ENCODE measurements around the gene ZFPM1.

ZFPM1 gene

DNA sequence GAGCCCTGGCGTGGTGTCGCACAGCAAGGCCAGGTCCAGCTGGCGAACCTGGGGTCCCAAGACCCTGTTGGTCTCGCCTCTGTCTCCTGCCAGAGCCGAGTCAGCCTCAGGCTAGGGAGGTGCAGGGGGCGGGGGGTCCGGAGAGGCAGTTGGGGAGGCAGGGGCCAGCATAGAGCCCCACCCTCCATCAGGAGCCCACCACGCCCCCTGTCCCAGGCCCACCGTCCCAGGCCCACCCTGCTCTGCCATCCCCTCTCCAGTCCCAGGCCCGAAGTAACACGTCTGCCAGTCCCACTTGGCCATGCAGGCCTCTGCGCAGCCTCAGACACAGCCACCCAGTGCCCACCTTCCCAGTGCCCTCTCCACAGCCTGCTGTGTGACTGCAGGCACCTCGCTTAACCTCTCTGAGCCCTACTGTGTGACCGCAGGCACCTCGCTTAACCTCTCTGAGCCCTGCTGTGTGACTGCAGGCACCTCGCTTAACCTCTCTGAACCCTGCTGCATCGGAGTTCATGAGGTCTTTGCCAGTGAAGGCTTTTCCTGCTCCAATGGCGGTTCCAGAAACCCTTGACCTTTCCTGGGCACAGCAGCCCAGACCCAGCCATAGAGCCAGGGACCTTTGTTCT is 41.0 kb upstream of the ZFPM1 start:
- no peak overlapping the region for H3K9ac ChIP-seq (ENCODE audit: low read depth, low read length)
- no peaks in the 10 kb centered on the region for H3K9me3 ChIP-seq (ENCODE audit: control insufficient read depth, insufficient read depth, low read length)
- H3K4me3 ChIP-seq (ENCODE audit: low read depth, low read length), result no peak overlapping the region
- H3K27me3 ChIP-seq (ENCODE audit: control insufficient read depth, insufficient read depth, low read length), result no peaks in the 10 kb centered on the region
- no peaks in the 10 kb centered on the region for H3K36me3 ChIP-seq (ENCODE audit: control insufficient read depth, insufficient read depth, low read length)
- no peaks in the 10 kb centered on the region for H3K4me1 ChIP-seq (ENCODE audit: control insufficient read depth, insufficient read depth, low read length)

- Histone ChIP-seq H3K36me3 (ENCODE audit: control insufficient read depth, insufficient read depth, low read length) (no peaks in the 10 kb centered on the region), H3K4me3 (ENCODE audit: low read depth, low read length) (no peak overlapping the region), H3K9ac (ENCODE audit: low read depth, low read length) (no peak overlapping the region)
These were observed 40.3 kb upstream of the ZFPM1 start for GRCh38 chr16:88412766-88413165.

GRCh38 chr16:88413231-88413630 is 39.8 kb upstream of the ZFPM1 start:
- H3K27me3 ChIP-seq (ENCODE audit: control insufficient read depth, insufficient read depth, low read length), result no peaks in the 10 kb centered on the region
- no peaks in the 10 kb centered on the region for H3K4me1 ChIP-seq (ENCODE audit: control insufficient read depth, insufficient read depth, low read length)
- H3K9me3 ChIP-seq (ENCODE audit: control insufficient read depth, insufficient read depth, low read length), result no peaks in the 10 kb centered on the region
- H3K9ac ChIP-seq (ENCODE audit: low read depth, low read length), result no peak overlapping the region
- H3K36me3 ChIP-seq (ENCODE audit: control insufficient read depth, insufficient read depth, low read length), result no peaks in the 10 kb centered on the region
- no peak overlapping the region for H3K4me3 ChIP-seq (ENCODE audit: low read depth, low read length)

More at GRCh38 chr16:88412766-88413165, 40.3 kb upstream of the ZFPM1 start:
- Histone ChIP-seq H3K9me3 (ENCODE audit: control insufficient read depth, insufficient read depth, low read length) (no peaks in the 10 kb centered on the region), H3K27me3 (ENCODE audit: control insufficient read depth, insufficient read depth, low read length) (no peaks in the 10 kb centered on the region), H3K4me1 (ENCODE audit: control insufficient read depth, insufficient read depth, low read length) (no peaks in the 10 kb centered on the region)

GRCh38 chr16:88413631-88414030 is 39.4 kb upstream of the ZFPM1 start:
- Histone ChIP-seq H3K4me1 (ENCODE audit: control insufficient read depth, insufficient read depth, low read length) (no peaks in the 10 kb centered on the region), H3K9me3 (ENCODE audit: control insufficient read depth, insufficient read depth, low read length) (no peaks in the 10 kb centered on the region), H3K36me3 (ENCODE audit: control insufficient read depth, insufficient read depth, low read length) (no peaks in the 10 kb centered on the region), H3K9ac (ENCODE audit: low read depth, low read length) (no peak overlapping the region), H3K27me3 (ENCODE audit: control insufficient read depth, insufficient read depth, low read length) (no peaks in the 10 kb centered on the region), H3K4me3 (ENCODE audit: low read depth, low read length) (no peak overlapping the region)

- no peak overlapping the region for H3K4me3 ChIP-seq (ENCODE audit: low read depth, low read length)
- no peaks in the 10 kb centered on the region for H3K36me3 ChIP-seq (ENCODE audit: control insufficient read depth, insufficient read depth, low read length)
- no peaks in the 10 kb centered on the region for H3K27me3 ChIP-seq (ENCODE audit: control insufficient read depth, insufficient read depth, low read length)
- no peaks in the 10 kb centered on the region for H3K4me1 ChIP-seq (ENCODE audit: control insufficient read depth, insufficient read depth, low read length)
- no peak overlapping the region for H3K9ac ChIP-seq (ENCODE audit: low read depth, low read length)
- no peaks in the 10 kb centered on the region for H3K9me3 ChIP-seq (ENCODE audit: control insufficient read depth, insufficient read depth, low read length)
These were observed 38.3 kb upstream of the ZFPM1 start for GRCh38 chr16:88414521-88415380.

- Histone ChIP-seq H3K4me3 (ENCODE audit: low read depth, low read length) (no peak overlapping the region), H3K4me1 (ENCODE audit: control insufficient read depth, insufficient read depth, low read length) (no peaks in the 10 kb centered on the region), H3K9ac (ENCODE audit: low read depth, low read length) (no peak overlapping the region), H3K9me3 (ENCODE audit: control insufficient read depth, insufficient read depth, low read length) (no peaks in the 10 kb centered on the region), H3K36me3 (ENCODE audit: control insufficient read depth, insufficient read depth, low read length) (no peaks in the 10 kb centered on the region), H3K27me3 (ENCODE audit: control insufficient read depth, insufficient read depth, low read length) (no peaks in the 10 kb centered on the region)
These were observed 37.7 kb upstream of the ZFPM1 start for GRCh38 chr16:88415381-88415705.

DNA sequence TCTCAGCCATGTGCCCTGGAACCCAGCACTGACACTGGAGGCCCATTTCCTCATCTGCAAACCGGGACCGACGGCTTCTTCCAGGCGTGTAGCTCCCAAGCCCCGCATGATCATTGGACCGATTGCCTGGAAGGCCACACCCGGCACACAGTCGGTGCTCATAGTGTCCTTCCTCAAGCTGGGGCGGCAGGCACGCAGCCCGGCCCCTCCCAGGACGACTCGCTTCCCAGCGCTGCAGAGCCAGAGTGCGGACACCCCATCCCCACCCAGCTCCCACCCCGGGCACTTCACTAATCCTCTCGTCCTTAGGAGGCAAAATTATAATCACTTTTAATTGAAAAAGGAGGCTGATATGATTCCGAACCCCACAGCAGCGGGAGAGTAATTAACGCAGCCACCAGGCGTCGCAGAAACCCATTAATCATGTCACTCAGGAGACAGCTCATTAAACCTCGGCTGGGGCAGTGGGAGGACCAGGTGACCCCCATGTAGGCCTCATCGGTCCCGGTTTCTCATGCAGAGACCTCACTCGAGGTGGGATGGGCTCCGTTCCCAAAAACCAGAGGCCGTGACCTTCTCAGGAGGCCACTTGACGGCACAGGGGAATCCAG is 37.3 kb upstream of the ZFPM1 start:
- Histone ChIP-seq H3K4me1 (ENCODE audit: control insufficient read depth, insufficient read depth, low read length) (no peaks in the 10 kb centered on the region), H3K4me3 (ENCODE audit: low read depth, low read length) (no peak overlapping the region), H3K36me3 (ENCODE audit: control insufficient read depth, insufficient read depth, low read length) (no peaks in the 10 kb centered on the region), H3K27me3 (ENCODE audit: control insufficient read depth, insufficient read depth, low read length) (no peaks in the 10 kb centered on the region), H3K9ac (ENCODE audit: low read depth, low read length) (no peak overlapping the region), H3K9me3 (ENCODE audit: control insufficient read depth, insufficient read depth, low read length) (no peaks in the 10 kb centered on the region)

DNA sequence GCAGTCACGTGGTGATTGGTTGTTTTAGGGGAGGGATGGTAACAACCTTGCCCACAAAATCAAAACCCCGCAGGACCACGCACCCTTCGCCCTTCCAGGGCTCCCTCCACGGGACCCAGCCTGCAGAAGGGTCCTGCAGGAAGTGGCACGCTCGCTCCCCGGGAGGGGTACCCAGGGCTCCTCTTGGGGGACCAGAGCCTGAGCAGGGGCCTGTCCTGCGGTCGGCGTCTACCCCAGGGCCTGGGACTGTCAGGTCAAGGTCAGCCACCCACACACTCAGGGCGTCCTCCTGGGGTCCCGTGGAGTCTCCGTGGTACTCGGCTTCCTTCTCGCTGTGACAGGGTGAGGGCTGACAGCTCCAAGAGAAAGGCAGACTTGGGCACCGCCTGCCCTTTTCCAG is 36.4 kb upstream of the ZFPM1 start:
- Histone ChIP-seq H3K9me3 (ENCODE audit: control insufficient read depth, insufficient read depth, low read length) (no peaks in the 10 kb centered on the region), H3K4me3 (ENCODE audit: low read depth, low read length) (no peak overlapping the region), H3K4me1 (ENCODE audit: control insufficient read depth, insufficient read depth, low read length) (no peaks in the 10 kb centered on the region), H3K27me3 (ENCODE audit: control insufficient read depth, insufficient read depth, low read length) (no peaks in the 10 kb centered on the region), H3K36me3 (ENCODE audit: control insufficient read depth, insufficient read depth, low read length) (no peaks in the 10 kb centered on the region), H3K9ac (ENCODE audit: low read depth, low read length) (no peak overlapping the region)

DNA sequence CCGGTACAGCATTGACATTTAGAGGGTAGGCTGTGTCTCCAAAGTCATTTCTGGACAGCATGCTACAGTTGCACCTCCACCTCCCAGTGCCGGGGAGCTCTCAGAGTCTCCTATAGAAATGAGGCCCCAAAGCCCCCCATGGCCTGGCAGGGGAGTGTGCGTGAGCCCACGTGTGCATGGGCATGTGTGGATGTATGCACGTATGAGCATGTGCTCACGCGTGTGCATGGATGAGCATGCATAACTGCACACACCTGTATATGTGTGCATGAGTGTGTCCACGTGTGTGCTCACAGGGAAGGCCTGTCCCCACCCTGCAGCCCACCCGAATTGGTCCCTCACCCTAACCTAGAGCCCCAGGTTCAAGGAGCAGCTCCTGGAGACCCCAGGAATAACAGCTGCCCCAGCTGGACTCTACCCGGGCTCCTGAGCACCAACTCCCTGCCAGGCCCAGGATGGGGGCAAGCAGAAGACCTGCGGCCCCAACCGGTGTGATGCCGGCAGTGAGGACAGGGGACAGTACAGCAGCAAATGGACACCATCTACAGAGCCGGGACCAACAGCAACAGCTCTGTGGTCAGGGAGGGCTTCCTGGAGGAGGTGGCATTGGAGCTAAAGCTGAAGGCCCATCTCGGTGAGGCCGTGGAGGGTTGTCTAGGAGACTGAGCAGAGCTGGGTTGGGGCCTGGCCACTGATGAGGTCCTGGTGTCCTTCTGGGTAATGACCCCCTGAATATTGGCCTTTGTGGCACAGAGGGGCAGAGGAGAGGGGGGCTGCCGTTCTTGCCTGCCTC is 35.2 kb upstream of the ZFPM1 start:
- Histone ChIP-seq H3K4me1 (ENCODE audit: control insufficient read depth, insufficient read depth, low read length) (no peaks in the 10 kb centered on the region), H3K4me3 (ENCODE audit: low read depth, low read length) (no peak overlapping the region), H3K27me3 (ENCODE audit: control insufficient read depth, insufficient read depth, low read length) (no peaks in the 10 kb centered on the region), H3K9me3 (ENCODE audit: control insufficient read depth, insufficient read depth, low read length) (no peaks in the 10 kb centered on the region), H3K36me3 (ENCODE audit: control insufficient read depth, insufficient read depth, low read length) (no peaks in the 10 kb centered on the region), H3K9ac (ENCODE audit: low read depth, low read length) (no peak overlapping the region)

DNA sequence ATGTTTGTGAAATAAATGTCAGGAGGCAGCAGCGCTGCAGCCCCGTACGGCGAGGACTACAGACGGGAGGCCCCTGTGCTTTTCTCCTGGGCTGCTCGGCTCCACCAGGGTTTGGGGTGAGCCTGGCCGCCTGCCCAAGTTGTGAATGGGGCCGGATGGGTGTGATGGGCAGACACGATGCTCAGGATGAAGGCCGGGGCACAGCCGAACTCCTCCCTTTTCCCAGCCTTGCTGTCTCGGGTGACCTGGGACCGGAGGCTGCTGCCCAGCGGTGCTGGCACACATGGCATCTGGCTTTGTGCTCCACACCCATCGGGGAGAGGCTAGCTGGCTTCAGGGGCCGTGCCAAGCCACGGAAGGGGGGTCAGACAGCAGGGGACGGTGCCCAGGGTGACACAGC is 34.2 kb upstream of the ZFPM1 start:
- Histone ChIP-seq H3K9me3 (ENCODE audit: control insufficient read depth, insufficient read depth, low read length) (no peaks in the 10 kb centered on the region), H3K9ac (ENCODE audit: low read depth, low read length) (no peak overlapping the region), H3K27me3 (ENCODE audit: control insufficient read depth, insufficient read depth, low read length) (no peaks in the 10 kb centered on the region), H3K4me1 (ENCODE audit: control insufficient read depth, insufficient read depth, low read length) (no peaks in the 10 kb centered on the region), H3K4me3 (ENCODE audit: low read depth, low read length) (no peak overlapping the region), H3K36me3 (ENCODE audit: control insufficient read depth, insufficient read depth, low read length) (no peaks in the 10 kb centered on the region)

DNA sequence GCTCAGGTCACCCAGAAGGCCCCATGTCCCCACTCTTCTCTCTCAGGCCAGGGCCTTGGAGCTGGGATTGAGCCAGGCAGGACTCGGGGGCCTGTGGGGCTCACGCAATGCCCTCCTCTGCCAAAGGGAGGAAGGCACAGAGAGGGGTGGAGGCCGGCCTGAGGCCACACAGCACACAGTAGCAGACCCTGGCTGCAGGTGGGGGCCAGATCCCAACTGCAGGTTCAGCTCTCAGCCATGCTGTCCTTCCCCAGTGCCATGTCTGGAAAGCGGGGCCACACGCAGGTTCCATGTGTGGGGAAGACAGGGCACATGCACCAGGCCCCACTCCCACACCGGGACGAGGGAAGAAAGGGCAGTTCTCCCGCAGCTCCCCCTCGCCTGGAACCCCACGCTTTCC is 33.3 kb upstream of the ZFPM1 start:
- Histone ChIP-seq H3K36me3 (ENCODE audit: control insufficient read depth, insufficient read depth, low read length) (no peaks in the 10 kb centered on the region), H3K4me1 (ENCODE audit: control insufficient read depth, insufficient read depth, low read length) (no peaks in the 10 kb centered on the region), H3K9me3 (ENCODE audit: control insufficient read depth, insufficient read depth, low read length) (no peaks in the 10 kb centered on the region), H3K9ac (ENCODE audit: low read depth, low read length) (no peak overlapping the region), H3K27me3 (ENCODE audit: control insufficient read depth, insufficient read depth, low read length) (no peaks in the 10 kb centered on the region), H3K4me3 (ENCODE audit: low read depth, low read length) (no peak overlapping the region)
